GM21381 (cell line): ENCODE data around the gene HIPK2.

Source experiments
- ATAC-seq: cut with Tn5 transposase; IDR thresholded peaks from one replicate; pipeline ENCODE4 v1.9.1; 2021; ENCODE audit warnings: mild to moderate bottlenecking, moderate library complexity; ENCODE audit not compliant: unreplicated experiment

HIPK2 gene

DNA sequence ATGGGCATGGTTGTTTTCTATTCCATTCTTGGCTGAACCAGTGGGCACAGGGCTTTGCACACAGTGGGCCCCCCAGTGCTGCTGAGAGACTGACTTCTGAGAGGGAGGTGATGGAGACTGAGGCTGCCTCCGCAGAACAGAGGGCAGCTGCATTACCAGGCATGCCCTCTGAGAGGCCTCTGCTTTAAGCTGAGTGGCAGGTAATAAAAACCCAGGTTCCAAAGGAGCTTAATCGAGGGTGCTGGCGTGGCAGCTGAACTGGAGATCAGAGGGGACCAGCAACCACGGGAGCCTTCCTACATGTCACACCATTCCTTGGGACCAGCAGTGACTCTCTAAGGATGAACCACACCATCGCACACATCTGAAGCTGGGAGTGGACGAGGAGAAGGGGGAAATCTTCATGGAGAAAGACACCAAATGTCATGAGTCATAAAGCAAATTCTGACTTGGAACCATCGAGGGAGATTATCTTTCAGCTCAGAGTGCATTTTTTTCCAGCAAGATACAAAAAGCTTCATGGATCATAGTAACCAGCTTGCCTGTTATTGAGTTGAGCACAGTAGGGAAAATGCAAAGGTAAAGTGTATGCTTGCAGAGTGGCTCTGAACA, 24.6 kb downstream of the HIPK2 start:
- no peak for ATAC-seq

DNA sequence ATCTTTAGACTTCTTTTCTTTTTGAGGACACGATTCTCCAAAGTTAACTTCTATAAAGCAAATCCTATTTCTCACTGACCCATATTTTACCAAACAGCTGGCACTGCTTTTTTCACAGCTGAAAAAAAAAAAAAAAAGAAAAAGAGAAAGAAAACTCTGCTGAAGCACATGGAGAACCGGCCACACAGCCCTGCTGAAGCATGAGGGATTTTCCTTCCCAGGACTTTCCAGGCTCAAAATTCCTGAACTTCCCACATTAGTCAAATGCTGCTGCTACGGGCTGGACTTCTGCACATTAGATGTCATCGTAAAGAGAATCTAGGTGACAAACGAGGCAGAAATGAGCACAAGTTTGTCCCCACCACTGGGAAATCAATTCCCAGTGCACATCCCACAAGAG, 25.2 kb downstream of the HIPK2 start:
- ATAC-seq = no peak

DNA sequence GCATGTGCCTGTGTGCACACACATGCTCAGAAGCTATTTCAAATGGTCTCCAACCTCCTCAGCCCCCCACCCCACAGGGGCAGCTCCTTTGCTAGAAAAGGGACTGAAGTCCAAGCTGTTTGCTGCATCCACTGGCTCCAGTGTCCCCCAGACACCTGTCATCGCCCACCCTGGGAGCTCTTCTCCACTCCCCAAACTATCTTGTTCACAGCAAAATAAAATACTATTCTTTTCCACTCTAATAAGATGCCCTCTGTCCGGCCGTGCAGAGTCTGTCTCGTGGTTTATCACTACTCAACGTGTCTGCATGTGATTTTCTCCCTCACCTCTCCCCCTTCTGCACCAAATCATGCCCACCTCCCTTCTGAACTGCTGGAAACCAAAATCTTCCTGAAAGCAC, 25.6 kb downstream of the HIPK2 start:
- no peak for ATAC-seq

DNA sequence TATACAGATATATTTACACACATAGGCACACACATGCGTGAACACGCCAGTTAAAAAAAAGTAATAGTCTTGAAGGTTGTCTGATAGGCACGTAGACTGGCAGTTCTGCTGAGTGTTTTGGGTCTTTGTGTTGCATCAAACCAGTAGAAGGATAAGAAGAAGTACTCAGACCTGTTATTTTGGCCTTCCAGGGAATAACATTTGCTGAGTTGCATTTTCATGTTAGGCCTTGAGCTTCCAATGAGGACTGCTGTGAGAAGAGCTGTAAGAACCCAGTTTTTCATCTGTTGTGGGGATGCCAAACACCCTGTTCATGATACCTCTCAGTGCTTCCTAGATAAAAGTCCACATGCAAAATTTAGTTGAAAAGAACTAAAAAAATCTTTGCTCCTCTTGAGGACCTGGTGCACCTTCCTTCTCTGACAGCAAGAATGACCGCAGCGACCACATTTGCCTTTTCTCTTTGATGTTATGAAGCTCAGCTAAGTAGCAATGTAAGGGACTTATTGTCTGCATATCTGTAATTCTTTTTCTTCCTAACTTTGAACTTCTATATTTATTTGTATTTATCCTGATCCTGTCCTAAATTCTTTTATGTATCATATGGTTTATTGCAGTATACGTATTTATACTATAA, 27.2 kb downstream of the HIPK2 start:
- ATAC-seq = no peak

DNA sequence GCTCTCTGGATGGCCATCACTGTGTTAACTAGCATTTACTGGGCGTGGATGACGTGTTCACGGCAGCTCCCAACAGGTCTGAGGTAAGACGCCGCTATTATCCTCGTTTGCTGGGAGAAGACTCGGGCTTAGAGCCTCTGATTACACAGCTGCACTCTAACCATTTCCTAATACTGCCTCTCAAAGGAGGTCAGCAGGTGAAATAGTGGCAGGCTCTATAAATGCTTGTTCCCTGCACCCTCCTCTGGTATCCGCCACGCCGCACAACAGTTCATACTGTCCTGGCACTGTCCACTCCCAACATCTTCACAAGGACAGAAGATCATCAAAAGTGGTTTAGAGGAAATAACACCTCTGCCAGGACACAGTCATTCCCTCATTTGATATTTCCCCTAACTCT, 28.3 kb downstream of the HIPK2 start:
- no peak for ATAC-seq

DNA sequence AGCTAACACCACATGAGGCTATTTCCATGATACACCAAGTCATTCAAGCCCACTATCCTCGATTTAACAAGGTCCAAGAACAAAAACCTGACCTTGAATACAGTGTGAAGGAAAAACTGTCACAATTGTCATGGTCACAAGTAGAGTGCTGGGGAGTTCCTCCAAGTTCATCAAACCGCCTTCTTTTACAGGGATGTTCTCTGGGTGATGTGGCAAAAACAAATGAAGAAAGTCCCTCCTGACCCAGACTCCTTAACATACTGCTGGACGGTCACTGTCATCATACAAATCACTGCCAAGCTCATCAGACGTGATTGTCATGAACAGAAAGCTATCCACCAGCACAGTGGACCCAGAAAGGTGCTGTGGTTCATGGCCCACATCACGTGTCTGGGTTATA, 28.9 kb downstream of the HIPK2 start:
- no peak for ATAC-seq

DNA sequence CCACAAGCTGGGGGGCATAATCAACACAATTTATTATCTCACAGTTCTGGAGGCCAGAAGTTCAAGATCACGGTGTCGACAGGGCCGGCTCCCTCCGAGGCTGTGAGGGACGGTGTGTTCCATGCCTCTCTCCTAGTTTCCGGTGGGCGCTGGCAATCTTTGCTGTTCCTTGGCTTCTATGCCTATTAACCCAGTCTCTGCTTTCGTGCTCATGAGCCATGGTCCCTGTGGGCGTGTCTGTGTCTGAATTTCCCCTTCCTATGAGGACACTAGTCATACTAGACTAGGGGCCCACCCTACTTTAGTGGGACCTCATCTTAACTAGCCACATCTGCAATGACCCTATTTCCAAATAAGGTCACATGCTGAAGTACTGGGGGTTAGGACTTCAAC, 29.4 kb downstream of the HIPK2 start:
- ATAC-seq = no peak

DNA sequence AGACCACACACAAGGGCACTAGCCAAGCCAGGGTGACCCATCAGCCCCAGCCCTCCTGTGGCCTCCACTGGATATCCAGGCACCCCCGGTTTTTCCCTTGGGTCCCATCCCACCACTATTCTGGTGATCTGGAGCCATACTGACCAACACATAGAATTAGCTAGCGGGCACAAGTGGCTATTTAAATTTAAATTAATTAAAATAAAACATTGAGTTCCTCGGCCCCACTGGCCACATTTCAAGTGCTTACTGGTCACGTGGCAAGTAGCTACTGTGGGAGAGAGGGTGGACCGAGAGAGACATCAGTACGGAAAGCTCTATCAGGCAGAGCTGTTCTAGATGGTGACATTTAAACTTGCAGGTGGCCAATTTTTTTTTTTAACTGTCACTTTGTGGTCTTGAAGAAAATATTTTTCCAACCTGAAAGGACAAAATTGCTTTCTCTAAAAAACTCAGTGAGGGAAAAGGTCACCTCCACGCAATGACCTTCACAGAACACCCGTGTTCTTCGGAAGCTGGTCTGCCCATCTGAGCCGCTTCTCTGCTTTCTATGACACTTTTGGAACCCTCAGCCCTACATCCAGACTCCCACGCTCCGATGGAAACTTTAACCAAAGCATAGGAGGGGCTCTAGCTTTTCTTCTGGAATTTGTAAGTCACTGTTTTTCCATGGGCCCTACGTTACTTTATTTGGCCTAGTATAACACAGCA, 30.0 kb downstream of the HIPK2 start:
- no peak for ATAC-seq

DNA sequence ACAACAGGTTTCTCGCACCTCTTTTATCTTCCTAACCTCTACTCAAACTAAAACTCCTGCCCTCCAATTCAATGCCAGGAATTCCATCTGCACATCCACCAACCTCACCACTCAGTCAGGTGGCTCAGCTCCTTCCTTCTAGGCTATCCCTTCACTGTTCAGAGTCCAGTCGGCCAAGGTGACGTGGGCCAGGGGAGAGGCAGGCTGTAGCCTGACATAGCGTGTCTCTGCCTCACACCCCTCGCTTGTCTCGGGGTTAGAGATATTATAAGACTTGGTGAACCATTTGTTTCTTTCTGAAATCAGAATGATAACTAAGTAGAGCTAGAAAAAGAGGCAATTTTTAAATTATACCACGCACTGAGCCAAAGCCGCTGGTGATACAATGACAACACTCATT, 31.1 kb downstream of the HIPK2 start:
- ATAC-seq = no peak

DNA sequence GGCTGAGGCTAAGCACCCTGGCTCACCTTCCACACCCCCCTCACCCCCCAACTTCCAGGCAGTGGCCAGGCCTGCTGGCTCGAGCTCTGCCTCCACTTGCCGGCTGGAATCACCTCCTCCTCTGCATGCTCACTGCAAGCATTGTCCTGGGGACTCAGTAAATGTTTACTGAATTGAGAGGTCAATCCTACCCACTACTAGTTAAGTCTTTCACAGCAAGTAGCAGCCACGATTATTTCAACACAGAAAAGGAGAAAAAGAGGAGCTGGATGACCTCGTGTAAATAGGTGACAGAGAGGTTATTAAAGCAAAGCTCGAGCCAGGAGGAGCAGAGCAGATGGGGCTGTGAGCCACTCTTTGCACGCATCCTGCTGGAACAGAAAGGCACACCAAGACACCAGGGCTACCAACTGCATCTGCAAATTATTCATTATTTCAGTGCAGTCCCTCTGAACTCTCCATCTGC, 32.1 kb downstream of the HIPK2 start:
- ATAC-seq = no peak

DNA sequence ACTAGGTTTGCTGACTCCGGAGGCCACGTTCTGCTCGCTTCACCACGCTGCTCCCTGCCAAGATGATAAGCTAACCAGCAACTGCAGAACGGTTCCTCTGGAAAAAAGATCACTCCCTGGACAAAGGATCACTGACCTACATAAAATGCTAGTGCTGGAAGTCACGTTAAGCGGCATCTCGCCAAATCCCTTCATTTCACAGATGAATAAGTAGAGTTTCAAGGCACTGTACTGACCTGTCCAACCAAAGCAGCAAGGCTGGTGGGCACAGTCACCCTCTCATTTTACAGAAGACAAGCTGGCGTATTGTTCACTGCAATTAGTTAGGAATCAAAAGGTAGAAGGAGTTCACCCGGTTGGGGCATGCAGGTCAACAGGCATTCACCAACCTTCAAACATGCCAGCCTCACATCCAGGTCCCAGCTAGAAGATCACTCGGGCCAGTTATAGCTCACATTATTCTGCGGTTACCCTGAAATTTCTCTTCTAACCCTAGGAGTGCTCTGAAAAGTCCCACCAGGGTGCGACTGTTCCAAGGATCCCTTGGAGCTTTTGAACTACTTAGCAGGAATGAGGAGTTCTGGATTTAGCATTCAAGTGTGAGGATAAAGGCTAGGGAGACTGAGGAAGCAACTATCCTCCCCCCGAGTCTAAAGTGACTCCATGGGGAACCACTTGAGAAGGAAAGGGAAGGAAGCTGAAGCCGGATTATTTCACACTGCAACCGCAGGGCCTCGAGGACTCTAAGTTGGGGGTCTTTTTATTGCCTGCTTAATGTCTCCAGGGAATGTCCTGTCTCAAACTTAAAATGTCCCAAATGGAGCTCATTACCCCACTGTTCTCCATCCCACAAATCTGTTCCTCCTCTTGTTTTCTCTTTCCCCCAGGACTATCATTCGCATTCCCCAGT, 32.8 kb downstream of the HIPK2 start:
- no peak for ATAC-seq

DNA sequence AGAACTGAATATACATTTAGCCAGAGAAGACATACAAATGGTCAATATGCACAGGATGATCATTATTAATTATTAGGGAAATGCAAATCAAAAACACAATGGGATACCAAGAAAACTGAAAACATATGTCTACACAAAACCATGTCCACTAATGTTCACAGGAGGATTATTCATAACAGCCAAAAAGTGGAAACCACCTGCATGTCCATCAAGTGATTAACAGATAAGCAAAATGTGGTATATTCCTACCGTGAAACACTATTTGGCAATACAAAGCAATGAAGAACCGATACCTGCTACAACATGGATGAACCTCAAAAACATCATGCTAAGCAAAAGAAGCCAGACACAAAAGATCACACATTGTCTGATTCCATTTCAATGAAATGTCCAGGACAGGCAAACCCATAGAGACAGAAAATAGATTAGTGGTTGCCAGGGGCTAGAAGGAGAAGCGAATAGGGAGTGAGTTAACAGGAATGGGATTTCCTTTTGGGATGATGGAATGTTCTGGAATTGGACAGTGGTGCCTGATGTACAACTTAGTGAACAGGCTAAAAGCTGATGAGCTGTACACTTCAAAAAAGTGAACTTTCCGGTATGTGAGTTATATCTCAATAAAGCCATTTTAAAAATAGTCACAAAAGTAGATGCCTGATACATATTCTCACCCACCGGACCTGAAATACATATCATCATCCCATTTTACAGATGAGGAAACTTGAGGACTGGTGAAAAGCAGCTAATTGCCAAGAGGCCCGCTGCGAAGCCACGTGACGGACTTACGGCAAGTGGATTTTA, 33.6 kb downstream of the HIPK2 start:
- ATAC-seq = no peak

DNA sequence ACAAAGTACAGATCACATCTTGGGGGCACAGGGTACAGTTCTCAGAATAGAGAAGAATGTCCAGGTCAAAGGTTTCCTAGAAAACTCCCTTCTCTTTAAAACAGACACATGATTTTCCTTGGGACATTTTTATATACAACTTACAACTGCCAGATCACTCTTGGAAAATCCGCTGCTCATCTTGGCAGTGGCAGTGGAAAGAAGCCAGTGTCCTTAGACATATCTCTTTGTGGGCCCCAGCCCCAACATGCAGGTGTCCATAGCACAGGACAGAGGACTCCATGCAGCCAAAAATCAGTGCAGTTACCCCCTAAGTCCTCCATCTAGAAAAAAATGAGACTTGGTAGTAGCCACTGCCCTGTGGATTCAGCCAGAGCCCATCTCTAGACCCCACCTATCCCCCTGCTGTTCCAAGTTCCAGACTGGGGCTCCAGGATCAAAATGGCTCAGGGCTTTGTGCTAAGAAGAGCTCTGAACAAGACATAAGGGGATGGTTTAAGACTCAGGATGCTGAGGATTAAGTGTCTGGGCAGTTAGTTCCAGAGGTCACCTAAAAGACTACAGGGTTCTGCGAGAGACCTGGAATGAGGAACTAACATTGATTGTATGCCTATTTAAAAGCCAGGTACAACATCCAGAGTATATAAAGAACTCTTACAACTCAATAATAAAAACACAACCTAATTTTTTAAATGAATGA, 34.4 kb downstream of the HIPK2 start:
- no peak for ATAC-seq

DNA sequence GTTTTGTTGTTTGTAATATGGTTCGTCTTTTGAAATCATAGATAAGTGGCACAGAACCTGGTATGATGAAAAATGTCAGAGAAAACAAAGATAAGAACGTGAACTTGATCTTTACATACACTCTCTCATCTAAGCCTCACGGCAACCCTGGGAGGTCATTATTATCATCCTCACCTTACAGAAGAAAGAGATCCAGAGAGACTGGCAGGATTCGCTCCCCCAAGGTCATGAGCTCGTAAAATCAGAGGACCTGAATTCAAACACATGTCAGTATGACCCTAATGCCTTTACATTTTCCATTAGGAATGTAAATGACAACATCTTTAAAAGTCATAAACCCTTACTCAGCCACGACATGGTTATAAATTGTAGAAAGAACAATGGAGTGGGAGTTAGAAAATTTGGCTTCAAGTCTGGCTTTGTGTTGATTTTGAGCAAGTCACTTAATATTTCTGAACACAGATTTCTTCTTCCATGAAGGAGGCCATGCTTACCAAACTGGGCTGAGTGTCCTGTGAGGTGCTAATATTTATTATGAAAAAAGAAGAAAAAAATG, 35.9 kb downstream of the HIPK2 start:
- ATAC-seq = no peak

DNA sequence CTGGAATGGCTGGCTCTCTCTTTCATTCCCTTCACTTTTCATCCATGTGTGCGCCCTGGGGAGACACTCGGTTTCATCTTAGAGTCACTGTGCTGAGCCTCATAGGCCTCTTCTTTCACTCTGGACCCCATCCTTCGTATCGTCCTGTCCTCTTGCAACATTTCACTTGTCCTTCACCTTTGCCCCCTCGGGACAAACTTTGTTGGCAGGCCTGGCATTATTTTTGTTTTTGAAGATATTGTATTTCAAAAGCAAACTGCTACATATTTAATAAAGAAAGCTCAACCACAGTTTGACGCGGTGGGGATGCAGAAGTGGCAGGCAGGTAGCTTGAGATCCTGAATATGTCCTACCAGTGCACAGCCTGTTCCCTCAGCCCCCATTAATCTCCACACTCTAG, 36.6 kb downstream of the HIPK2 start:
- ATAC-seq = no peak

DNA sequence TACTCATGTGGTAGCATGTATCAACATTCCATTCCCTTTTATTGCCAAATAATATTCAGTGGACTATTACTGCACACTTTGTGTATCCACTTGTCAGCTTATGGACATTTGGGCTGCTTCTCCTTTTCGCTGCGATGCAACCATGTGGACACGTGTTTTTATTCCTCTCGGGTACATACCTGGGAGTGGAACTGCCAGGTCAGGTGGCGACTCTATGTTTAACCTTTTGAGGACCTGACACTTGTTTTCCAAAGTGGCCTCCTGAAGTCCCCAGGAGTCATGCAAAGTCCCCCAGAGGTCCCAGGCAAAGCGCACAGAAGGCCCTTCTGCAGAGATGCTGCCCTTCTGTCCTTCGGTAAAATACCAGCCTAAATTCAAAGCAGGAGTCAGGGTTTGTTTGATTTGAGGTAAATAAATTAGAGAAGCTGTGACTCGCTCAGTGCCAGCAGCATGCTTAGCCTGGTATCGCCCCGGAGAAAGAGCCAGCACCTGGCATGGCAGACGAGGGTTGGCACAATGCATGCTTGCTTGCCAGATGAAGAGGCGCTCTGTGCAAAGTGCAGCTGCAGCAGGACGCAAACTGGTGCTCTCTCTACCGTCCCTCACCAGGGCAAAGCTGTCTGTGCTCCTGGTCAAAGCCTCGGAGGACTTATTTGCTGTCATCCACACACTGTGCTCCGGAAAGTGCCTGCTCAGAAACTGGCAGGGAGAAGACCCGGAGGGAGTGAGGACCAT, 37.8 kb downstream of the HIPK2 start:
- ATAC-seq = no peak

DNA sequence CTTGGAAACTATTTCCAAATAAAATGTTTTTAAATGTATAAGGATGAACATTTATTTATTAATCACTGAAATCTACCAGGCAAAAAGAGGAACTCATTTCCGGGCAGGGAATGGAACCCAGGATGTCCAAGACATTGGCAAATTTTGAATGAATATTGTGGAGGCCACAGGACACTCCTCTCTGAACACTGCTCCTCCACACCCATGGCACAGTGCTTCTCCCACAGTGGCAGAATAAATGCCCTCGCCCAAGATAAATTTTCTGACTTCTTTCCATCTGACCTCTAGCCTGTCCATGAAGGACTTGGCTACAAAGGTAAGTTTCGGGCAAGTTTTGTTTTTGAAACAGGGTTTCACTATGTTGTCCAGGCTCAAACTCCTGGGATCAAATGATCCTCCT, 39.0 kb downstream of the HIPK2 start:
- no peak for ATAC-seq

DNA sequence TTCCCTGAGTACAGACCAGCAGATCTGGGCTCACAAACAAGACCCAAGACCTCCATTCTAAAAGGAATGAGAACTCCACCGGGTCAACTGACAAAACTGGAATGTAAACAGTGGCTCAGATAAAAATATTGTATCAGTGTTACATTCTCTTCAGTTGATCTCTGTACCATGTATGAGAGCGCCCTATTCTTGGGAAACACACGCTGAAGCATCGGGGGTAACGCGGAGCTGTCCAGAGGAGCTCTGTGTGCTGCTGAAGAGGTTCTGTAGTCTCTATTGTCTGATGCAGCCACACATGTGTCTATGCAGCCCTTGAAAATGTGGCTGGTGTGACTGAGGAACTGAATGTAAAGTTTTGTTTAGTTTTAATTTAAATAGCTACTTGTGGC, 39.7 kb downstream of the HIPK2 start:
- no peak for ATAC-seq
